Measurements from ENCODE around the gene MBD2. TPM values are rescaled to one million over a fixed set of nuclear protein-coding genes. Genes with fewer than 3 reads are reported as not detected.
A peak's percentile ranks its signal among the peaks of the same experiment; 100 is the strongest.

The MBD2 gene
- total and polyA plus RNA-seq, 2 of the 8 experiments (the other 6 are each of a cell fraction or from before 2014, with no cell fraction given), result 36.2 to 52.7 TPM

DNA sequence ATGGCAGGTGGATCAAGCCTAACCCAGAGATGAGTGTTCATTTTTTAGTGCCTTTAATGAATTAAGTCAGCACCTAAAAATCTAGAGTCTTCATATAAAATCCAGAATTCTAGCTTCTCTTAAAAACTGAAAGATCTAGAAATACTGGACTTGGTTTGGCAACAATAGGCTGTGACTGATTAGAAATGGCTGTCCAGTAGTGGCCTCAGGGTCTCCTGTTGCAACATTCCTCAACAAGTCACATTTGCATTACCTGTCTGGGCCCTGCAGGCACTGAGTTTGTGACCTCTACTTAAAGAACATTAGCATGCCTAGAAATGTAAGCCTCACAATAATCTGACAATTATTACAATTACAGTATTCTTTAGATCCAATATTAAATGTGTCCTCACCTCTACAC lies 33.1 kb downstream of the MBD2 start:
- no peaks in the 10 kb centered on the region for H3K79me2 ChIP-seq (ENCODE audit: control insufficient read depth in 1 of 2, insufficient read depth in 2 of 2, low read length in 2 of 2)
- no peak overlapping the region for H2BK20ac ChIP-seq (ENCODE audit: low read length)
- no peak overlapping the region for H3K56ac ChIP-seq (replicated peaks; ENCODE audit: insufficient read length, low read depth, low read length)
- no peaks in the 10 kb centered on the region for H3K23me2 ChIP-seq (ENCODE audit: low read depth, low read length)
- H2AFZ ChIP-seq (ENCODE audit: low read length), result no peak overlapping the region
- DNase-seq (ENCODE audit: low read depth in 1 of 2, low spot score in 2 of 2) (no peak), FAIRE-seq (no peak)
- H3K27me3 ChIP-seq (replicated peaks in 1 of 4; ENCODE audit: control insufficient read depth in 3 of 4, extremely low read depth in 1 of 4, insufficient read depth in 3 of 4, low read length in 3 of 4), result no peaks in the 10 kb centered on the region; a peak in 1 of 7 replicates
- H3K9ac ChIP-seq (replicated peaks in 1 of 4; ENCODE audit: extremely low read depth in 1 of 4, low read depth in 3 of 4, low read length in 3 of 4), result no peak overlapping the region
- H3K27ac ChIP-seq (ENCODE audit: low read depth, low read length), result no peak overlapping the region
- no peak overlapping the region for H2BK15ac ChIP-seq (ENCODE audit: low read length)
- no peaks in the 10 kb centered on the region for H4K20me1 ChIP-seq (replicated peaks in 1 of 2; ENCODE audit: control insufficient read depth in 1 of 2, insufficient read depth in 2 of 2, low read length in 2 of 2)
- H2BK12ac ChIP-seq (ENCODE audit: low read depth, low read length), result no peak overlapping the region
- peaks cover 0 to 3% (median 2%) of the 10 kb centered on the region in 4 experiments; a peak in 2 of 7 replicates for H3K4me1 ChIP-seq (replicated peaks in 1 of 4; ENCODE audit: control insufficient read depth in 3 of 4, insufficient read depth in 4 of 4, low read length in 3 of 4)
- no peaks in the 10 kb centered on the region for H3K9me3 ChIP-seq (ENCODE audit: insufficient read depth in 2 of 2, low read depth in 1 of 2, low read length in 1 of 2)
- no peak overlapping the region for H2BK120ac ChIP-seq (replicated peaks; ENCODE audit: low read depth, low read length)
- H3K4me3 ChIP-seq (ENCODE audit: extremely low read depth in 1 of 4, insufficient read depth in 2 of 4, low read depth in 3 of 4, low read length in 4 of 4), result no peak overlapping the region
- H3K4ac ChIP-seq (replicated peaks; ENCODE audit: insufficient read length, low read depth, low read length), result no peak overlapping the region
- H3K23ac ChIP-seq (ENCODE audit: insufficient read length), result no peak overlapping the region
- no peak overlapping the region for H3K4me2 ChIP-seq (ENCODE audit: insufficient read depth in 1 of 2, low read depth in 2 of 2, low read length in 2 of 2)
- H4K8ac ChIP-seq (ENCODE audit: extremely low read depth, insufficient read depth, low read length), result no peak overlapping the region
- H3K79me1 ChIP-seq (ENCODE audit: low read depth, low read length), result no peaks in the 10 kb centered on the region
- no peak overlapping the region for H3K14ac ChIP-seq (ENCODE audit: insufficient read length)
- no peak for TF ChIP-seq BACH1 (IDR thresholded peaks at IDR 0.05; ENCODE audit: low read length)
- no peak for TF ChIP-seq KDM4A (IDR thresholded peaks at IDR 0.05; ENCODE audit: low read depth, low read length, severe bottlenecking)
- TF ChIP-seq CEBPB (IDR thresholded peaks at IDR 0.05; ENCODE audit: low read depth, low read length), result peak; percentile 66; the same call in 1 of the 2 replicates
- H3K36me3 ChIP-seq (ENCODE audit: control insufficient read depth in 2 of 4, insufficient read depth in 4 of 4, low read length in 3 of 4), result no peaks in the 10 kb centered on the region
- H2AK5ac ChIP-seq (ENCODE audit: low read depth, low read length), result no peak overlapping the region
- no peak overlapping the region for H2BK5ac ChIP-seq (ENCODE audit: low read depth, low read length)
- no peak overlapping the region for H3K18ac ChIP-seq (ENCODE audit: extremely low read depth, low read length)
- POLR2A ChIA-PET (ENCODE audit: partially characterized antibody), result no interaction called here
- H4K5ac ChIP-seq (ENCODE audit: insufficient read length, low read depth, low read length), result no peak overlapping the region
- H4K91ac ChIP-seq (replicated peaks; ENCODE audit: insufficient read length, low read length), result no peak overlapping the region
- CTCF ChIA-PET (ENCODE audit: partially characterized antibody), result no interaction called here

Measured in H1 (cell line).